Measurements from ENCODE around the gene HSPE1. TPM values are rescaled to one million over a fixed set of nuclear protein-coding genes. Genes with fewer than 3 reads are reported as not detected.
"Not testable (repeated sequence)": the region's sequence is repeated elsewhere in the genome, so short reads cannot be mapped to it uniquely, and the experiment has no call there.

The HSPE1 gene
- total RNA-seq: 57.1 TPM
- 100 to 1,000 TPM; 135 to 180 (median 145) TPM for polyA plus RNA-seq (ENCODE audit: insufficient read depth in 1 of 8, insufficient read length in 8 of 8, low replicate concordance in 1 of 8)
- long read RNA-seq, donor 1, transcript HSPE1-201 (4 exons, 950 nt): major isoform, 60 of 69 reads
- long read RNA-seq, donor 1, partial matches to known transcripts: 6 of 69 reads
- long read RNA-seq, donor 1, other reads (novel, unspliced or antisense): 0 of 69 reads
- long read RNA-seq, donor 2, transcript HSPE1-201 (4 exons, 950 nt): major isoform, 12 of 13 reads
- long read RNA-seq, donor 2, partial matches to known transcripts: 0 of 13 reads
- long read RNA-seq, donor 2, other reads (novel, unspliced or antisense): 0 of 13 reads
- long read RNA-seq, donor 3, transcript HSPE1-201 (4 exons, 950 nt): major isoform, 98 of 115 reads
- long read RNA-seq, donor 3, partial matches to known transcripts: 13 of 115 reads
- long read RNA-seq, donor 3, other reads (novel, unspliced or antisense): 0 of 115 reads
- long read RNA-seq, donor 4, transcript HSPE1-201 (4 exons, 950 nt): major isoform, 81 of 100 reads
- long read RNA-seq, donor 4, partial matches to known transcripts: 12 of 100 reads
- long read RNA-seq, donor 4, other reads (novel, unspliced or antisense): 0 of 100 reads
- long read RNA-seq, donor 5, transcript HSPE1-202 (3 exons, 570 nt): minor isoform, 8 of 342 reads
- long read RNA-seq, donor 5, transcript HSPE1-201 (4 exons, 950 nt): major isoform, 280 of 342 reads
- long read RNA-seq, donor 5, partial matches to known transcripts: 41 of 342 reads
- long read RNA-seq, donor 5, other reads (novel, unspliced or antisense): 6 of 342 reads
- long read RNA-seq, donor 6, transcript HSPE1-201 (4 exons, 950 nt): major isoform, 255 of 336 reads
- long read RNA-seq, donor 6, transcript HSPE1-203 (3 exons, 478 nt): minor isoform, 9 of 336 reads
- long read RNA-seq, donor 6, transcript HSPE1-202 (3 exons, 570 nt): minor isoform, 9 of 336 reads
- long read RNA-seq, donor 6, partial matches to known transcripts: 52 of 336 reads
- long read RNA-seq, donor 6, other reads (novel, unspliced or antisense): 6 of 336 reads
- long read RNA-seq, donor 7, transcript HSPE1-202 (3 exons, 570 nt): minor isoform, 5 of 238 reads
- long read RNA-seq, donor 7, transcript HSPE1-201 (4 exons, 950 nt): major isoform, 186 of 238 reads
- long read RNA-seq, donor 7, partial matches to known transcripts: 33 of 238 reads
- long read RNA-seq, donor 7, other reads (novel, unspliced or antisense): 8 of 238 reads
- long read RNA-seq, donor 8, transcript HSPE1-201 (4 exons, 950 nt): major isoform, 129 of 163 reads
- long read RNA-seq, donor 8, partial matches to known transcripts: 25 of 163 reads
- long read RNA-seq, donor 8, other reads (novel, unspliced or antisense): 0 of 163 reads
- long read RNA-seq, donor 9, transcript HSPE1-201 (4 exons, 950 nt): major isoform, 132 of 140 reads
- long read RNA-seq, donor 9, partial matches to known transcripts: 0 of 140 reads
- long read RNA-seq, donor 9, other reads (novel, unspliced or antisense): 0 of 140 reads
- long read RNA-seq, donor 10, transcript HSPE1-201 (4 exons, 950 nt): major isoform, 188 of 252 reads
- long read RNA-seq, donor 10, partial matches to known transcripts: 54 of 252 reads
- long read RNA-seq, donor 10, other reads (novel, unspliced or antisense): 0 of 252 reads
- long read RNA-seq, donor 11, transcript HSPE1-201 (4 exons, 950 nt): major isoform, 133 of 155 reads
- long read RNA-seq, donor 11, partial matches to known transcripts: 15 of 155 reads
- long read RNA-seq, donor 11, other reads (novel, unspliced or antisense): 0 of 155 reads

DNA sequence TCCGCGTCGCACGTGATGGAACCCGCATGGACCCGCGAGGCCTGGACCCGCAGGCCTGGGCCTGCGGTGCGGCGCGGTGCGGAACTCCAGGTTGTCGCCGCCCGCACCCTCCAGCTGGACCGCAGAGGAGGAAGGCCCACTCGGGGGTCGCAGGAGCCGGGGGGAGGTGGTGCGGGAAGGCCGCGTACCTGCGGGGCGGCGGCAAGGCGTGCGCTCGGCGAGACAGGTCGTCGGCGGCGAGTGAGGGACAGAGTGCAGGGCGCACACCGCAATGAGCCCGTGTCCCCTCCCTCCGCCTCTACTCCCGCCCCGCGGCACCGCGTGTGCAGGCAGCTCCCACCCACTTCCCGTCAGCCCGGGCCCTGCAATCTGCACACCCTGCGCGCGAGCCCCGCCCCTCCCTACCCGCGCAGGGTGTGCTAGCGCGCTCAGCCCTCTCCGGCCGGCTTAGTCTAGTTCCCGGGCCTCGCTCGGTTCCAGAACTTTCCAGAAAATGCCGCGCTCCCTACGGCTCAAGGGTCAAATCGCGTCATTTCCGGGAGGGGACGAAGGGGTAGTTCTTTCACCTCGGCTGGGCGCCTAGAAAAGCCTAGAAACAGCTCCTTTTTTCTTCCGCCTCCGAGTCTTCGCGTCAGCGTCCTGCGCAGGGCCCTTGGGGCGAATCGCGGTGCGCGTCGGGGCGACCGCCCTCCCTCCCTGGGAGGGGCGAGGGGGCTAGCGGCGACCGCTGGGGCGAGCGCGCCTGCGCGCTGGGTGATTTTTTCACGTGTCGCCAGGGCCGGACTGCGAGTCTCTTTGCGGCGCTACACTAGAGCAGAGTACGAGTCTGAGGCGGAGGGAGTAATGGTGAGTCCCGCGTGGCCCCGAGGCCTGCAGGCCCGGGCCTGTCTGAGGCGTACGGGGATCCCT lies at the start of gene HSPE1, which contains the start of gene HSPD1:
HSPE1 (plus strand) TSS at position 786 of the 909 bp plus-strand sequence; CDS start at position 844, 58 bp downstream.
HSPD1 (minus strand) TSS at position 247 of the 909 bp plus-strand sequence. CDS start 992 bp downstream, outside the sequence.
- peak within 1 kb of the TSS; percentile 99 for H3K27ac ChIP-seq (ENCODE audit: low read length)
- no peaks in the 10 kb centered on the region for H3K9me3 ChIP-seq (replicated peaks; ENCODE audit: control insufficient read depth, low read depth, low read length)
- H3K4me3 ChIP-seq (ENCODE audit: low read length): peak within 1 kb of the TSS; percentile 98
- DNase-seq: peak; percentile 100
- H3K27me3 ChIP-seq (ENCODE audit: control insufficient read depth, insufficient read depth, low read length): no peaks in the 10 kb centered on the region
- WGBS (ENCODE audit: insufficient coverage): under 1% methylated on average over 93 of the region's 104 CpGs
- H3K4me1 ChIP-seq (ENCODE audit: control insufficient read depth, insufficient read depth, low read length): peaks cover 16% of the 10 kb centered on the region
- peaks cover 37% of the 10 kb centered on the region for H3K36me3 ChIP-seq (ENCODE audit: control insufficient read depth, insufficient read depth, low read length)

DNA sequence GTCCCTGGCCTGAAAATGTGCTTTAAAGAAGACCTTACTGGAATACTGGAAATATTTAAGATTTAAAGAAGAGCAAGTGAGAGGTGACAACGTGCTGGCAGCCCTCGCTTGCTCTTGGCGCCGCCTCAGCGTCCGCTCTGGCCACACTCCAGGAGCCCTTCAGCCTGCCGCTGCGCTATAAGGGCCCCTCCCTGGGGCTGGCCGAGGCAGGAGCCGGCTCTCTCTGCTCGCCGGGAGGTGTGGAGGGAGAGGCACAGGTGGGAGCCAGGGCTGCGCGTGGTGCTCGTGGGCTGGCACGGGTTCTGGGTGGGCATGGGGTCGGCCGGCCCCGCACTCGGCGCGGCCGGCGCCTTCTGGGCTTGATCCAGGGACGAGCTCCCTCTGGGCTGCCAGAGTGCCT lies 49.7 kb upstream of the HSPE1 start:
- Histone ChIP-seq H3K27ac (ENCODE audit: low read length) (no peak overlapping the region), H3K4me3 (ENCODE audit: low read length) (no peak overlapping the region), H3K27me3 (ENCODE audit: control insufficient read depth, insufficient read depth, low read length) (no peaks in the 10 kb centered on the region), H3K4me1 (ENCODE audit: control insufficient read depth, insufficient read depth, low read length) (peaks cover 3% of the 10 kb centered on the region), H3K36me3 (ENCODE audit: control insufficient read depth, insufficient read depth, low read length) (no peaks in the 10 kb centered on the region), H3K9me3 (replicated peaks; ENCODE audit: control insufficient read depth, low read depth, low read length) (no peaks in the 10 kb centered on the region)
- DNase-seq: no peak
- WGBS (ENCODE audit: insufficient coverage): 94% methylated on average over 18 of the region's 25 CpGs

DNA sequence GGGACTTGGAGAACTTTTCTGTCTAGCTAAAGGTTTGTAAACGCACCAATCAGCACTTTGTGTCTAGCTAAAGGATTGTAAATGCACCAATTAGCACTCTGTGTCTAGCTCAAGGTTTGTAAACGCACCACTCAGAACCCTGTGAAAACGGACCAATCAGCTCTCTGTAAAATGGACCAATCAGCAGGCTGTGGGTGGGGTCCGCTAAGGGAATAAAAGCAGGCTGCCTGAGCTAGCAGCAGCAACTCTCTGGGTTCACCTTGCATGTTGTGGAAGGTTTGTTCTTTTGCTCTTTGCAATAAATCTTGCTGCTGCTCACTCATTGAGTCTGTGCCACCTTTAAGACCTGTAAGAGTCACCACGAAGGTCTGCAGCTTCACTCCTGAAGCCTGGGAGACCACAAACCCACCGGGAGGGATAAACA lies 49.2 kb upstream of the HSPE1 start:
- DNase-seq; H3K9me3 ChIP-seq (replicated peaks; ENCODE audit: control insufficient read depth, low read depth, low read length); H3K4me1 ChIP-seq (ENCODE audit: control insufficient read depth, insufficient read depth, low read length); H3K4me3 ChIP-seq (ENCODE audit: low read length); H3K27me3 ChIP-seq (ENCODE audit: control insufficient read depth, insufficient read depth, low read length); H3K36me3 ChIP-seq (ENCODE audit: control insufficient read depth, insufficient read depth, low read length); H3K27ac ChIP-seq (ENCODE audit: low read length): not testable (repeated sequence)
- WGBS (ENCODE audit: insufficient coverage): 84% methylated on average over 5 of the region's 6 CpGs

GRCh38 chr2:197452754-197453122 lies 47.4 kb upstream of the HSPE1 start:
- no peaks in the 10 kb centered on the region for H3K27me3 ChIP-seq (ENCODE audit: control insufficient read depth, insufficient read depth, low read length)
- no peaks in the 10 kb centered on the region for H3K9me3 ChIP-seq (replicated peaks; ENCODE audit: control insufficient read depth, low read depth, low read length)
- H3K27ac ChIP-seq (ENCODE audit: low read length): peak overlapping the region; percentile 98
- DNase-seq: no peak
- H3K36me3 ChIP-seq (ENCODE audit: control insufficient read depth, insufficient read depth, low read length): no peaks in the 10 kb centered on the region
- H3K4me1 ChIP-seq (ENCODE audit: control insufficient read depth, insufficient read depth, low read length): peaks cover 3% of the 10 kb centered on the region
- WGBS (ENCODE audit: insufficient coverage): 0% methylated on average over 7 of the region's 11 CpGs
- peak overlapping the region; percentile 74 for H3K4me3 ChIP-seq (ENCODE audit: low read length)

- Histone ChIP-seq H3K27me3 (ENCODE audit: control insufficient read depth, insufficient read depth, low read length) (no peaks in the 10 kb centered on the region), H3K36me3 (ENCODE audit: control insufficient read depth, insufficient read depth, low read length) (no peaks in the 10 kb centered on the region), H3K27ac (ENCODE audit: low read length) (peak within 1 kb of the TSS; percentile 100), H3K9me3 (replicated peaks; ENCODE audit: control insufficient read depth, low read depth, low read length) (no peaks in the 10 kb centered on the region), H3K4me3 (ENCODE audit: low read length) (peak within 1 kb of the TSS; percentile 91), H3K4me1 (ENCODE audit: control insufficient read depth, insufficient read depth, low read length) (peaks cover 3% of the 10 kb centered on the region)
- DNase-seq: peak; percentile 100
- WGBS (ENCODE audit: insufficient coverage): under 1% methylated on average over 68 of the region's 70 CpGs
Measured at GRCh38 chr2:197453123-197453913, 46.9 kb upstream of the HSPE1 start, which contains the start of gene COQ10B. Gene COQ10B, plus strand, starts transcription at chr2:197453552. Its CDS starts 9 bp downstream, at chr2:197453561.

GRCh38 chr2:197453914-197454398 lies 46.2 kb upstream of the HSPE1 start:
- H3K4me1 ChIP-seq (ENCODE audit: control insufficient read depth, insufficient read depth, low read length): peaks cover 3% of the 10 kb centered on the region
- H3K27me3 ChIP-seq (ENCODE audit: control insufficient read depth, insufficient read depth, low read length): no peaks in the 10 kb centered on the region
- H3K4me3 ChIP-seq (ENCODE audit: low read length): peak overlapping the region; percentile 91
- H3K27ac ChIP-seq (ENCODE audit: low read length): peak overlapping the region; percentile 100
- WGBS (ENCODE audit: insufficient coverage): no CpG with 5 or more reads among the region's 11 CpGs
- no peaks in the 10 kb centered on the region for H3K36me3 ChIP-seq (ENCODE audit: control insufficient read depth, insufficient read depth, low read length)
- H3K9me3 ChIP-seq (replicated peaks; ENCODE audit: control insufficient read depth, low read depth, low read length): no peaks in the 10 kb centered on the region
- peak; percentile 95 for DNase-seq

DNA sequence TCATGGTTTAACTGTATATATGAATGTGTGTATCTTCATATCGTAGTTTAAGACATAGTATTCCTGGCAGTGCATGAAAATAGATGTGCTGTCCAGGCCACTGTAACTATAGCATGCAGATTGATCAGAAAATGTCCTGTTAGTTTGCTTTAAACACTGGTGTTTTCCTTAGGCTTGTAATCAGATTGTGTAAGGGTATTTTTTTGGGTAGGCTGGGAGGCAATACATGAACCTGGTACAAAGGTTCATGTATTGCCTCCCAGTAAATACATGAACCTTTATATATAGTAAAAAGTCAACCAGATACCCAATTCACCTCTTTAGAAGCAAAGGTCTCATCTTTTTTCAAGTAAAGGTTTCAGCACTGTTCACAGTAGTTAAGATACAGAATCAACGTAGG lies 45.3 kb upstream of the HSPE1 start:
- no peaks in the 10 kb centered on the region for H3K36me3 ChIP-seq (ENCODE audit: control insufficient read depth, insufficient read depth, low read length)
- no peaks in the 10 kb centered on the region for H3K9me3 ChIP-seq (replicated peaks; ENCODE audit: control insufficient read depth, low read depth, low read length)
- H3K4me3 ChIP-seq (ENCODE audit: low read length): no peak overlapping the region
- no peak for DNase-seq
- WGBS (ENCODE audit: insufficient coverage): 89% methylated on average over 1 of the region's 2 CpGs
- no peaks in the 10 kb centered on the region for H3K27me3 ChIP-seq (ENCODE audit: control insufficient read depth, insufficient read depth, low read length)
- H3K4me1 ChIP-seq (ENCODE audit: control insufficient read depth, insufficient read depth, low read length): peaks cover 3% of the 10 kb centered on the region
- H3K27ac ChIP-seq (ENCODE audit: low read length): no peak overlapping the region

DNA sequence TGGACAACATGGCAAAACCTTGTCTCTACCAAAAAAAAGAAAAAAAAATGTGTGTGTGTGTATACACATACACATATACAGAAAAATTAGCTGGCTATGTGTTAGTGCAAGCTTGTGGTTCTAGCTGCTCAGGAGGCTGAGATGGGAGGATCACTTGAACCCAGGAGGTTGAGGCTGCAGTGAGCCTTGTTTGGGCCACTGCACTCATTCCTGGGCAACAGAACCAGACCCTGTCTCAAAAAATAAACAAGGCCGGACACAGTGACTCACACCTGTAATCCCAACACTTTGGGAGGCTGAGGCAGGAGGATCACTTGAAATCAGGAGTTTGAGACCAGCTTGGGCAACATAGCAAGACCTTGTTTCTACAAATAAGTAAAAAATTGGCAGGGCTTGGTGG lies 44.8 kb upstream of the HSPE1 start:
- Histone ChIP-seq H3K27me3 (ENCODE audit: control insufficient read depth, insufficient read depth, low read length) (no peaks in the 10 kb centered on the region), H3K27ac (ENCODE audit: low read length) (no peak overlapping the region), H3K4me3 (ENCODE audit: low read length) (no peak overlapping the region), H3K4me1 (ENCODE audit: control insufficient read depth, insufficient read depth, low read length) (peaks cover 3% of the 10 kb centered on the region), H3K36me3 (ENCODE audit: control insufficient read depth, insufficient read depth, low read length) (peaks cover 3% of the 10 kb centered on the region), H3K9me3 (replicated peaks; ENCODE audit: control insufficient read depth, low read depth, low read length) (no peaks in the 10 kb centered on the region)
- no peak for DNase-seq
- WGBS (ENCODE audit: insufficient coverage): no CpG with 5 or more reads among the region's 1 CpG
